ENCODE results near the gene GLOD4.

DNA sequence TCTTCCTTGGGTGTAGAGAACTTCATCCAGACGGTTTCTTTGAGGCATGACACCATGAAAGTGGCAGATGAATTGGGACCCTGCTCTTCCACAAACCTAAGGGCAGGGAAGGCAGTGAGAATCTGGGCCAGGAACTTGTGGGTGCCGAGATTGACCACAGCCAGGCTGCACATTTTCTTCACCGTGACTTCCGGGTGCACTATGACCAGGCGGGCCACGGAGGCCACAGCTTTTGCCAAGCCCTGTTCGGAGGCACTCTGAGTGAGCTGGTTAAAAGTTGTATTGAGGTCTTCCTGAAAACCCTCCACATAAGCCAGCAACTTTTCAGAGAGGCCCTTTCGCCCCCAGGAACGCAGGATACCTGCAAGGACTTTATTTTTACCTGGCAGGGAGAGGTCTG lies 35.9 kb downstream of the GLOD4 start:
- TF ChIP-seq CTCF (IDR thresholded peaks at IDR 0.05) (no peak), POLR2A (IDR thresholded peaks at IDR 0.05) (no peak)
